NCI-H1092 treated with DMSO at 0.1 percent for 48 hours (cell line): ENCODE data around the gene SHB.

Experiments used
- DNase-seq: peaks from one replicate; lab custom pipeline; 2025; lab: John Stamatoyannopoulos, UW

The SHB gene

DNA sequence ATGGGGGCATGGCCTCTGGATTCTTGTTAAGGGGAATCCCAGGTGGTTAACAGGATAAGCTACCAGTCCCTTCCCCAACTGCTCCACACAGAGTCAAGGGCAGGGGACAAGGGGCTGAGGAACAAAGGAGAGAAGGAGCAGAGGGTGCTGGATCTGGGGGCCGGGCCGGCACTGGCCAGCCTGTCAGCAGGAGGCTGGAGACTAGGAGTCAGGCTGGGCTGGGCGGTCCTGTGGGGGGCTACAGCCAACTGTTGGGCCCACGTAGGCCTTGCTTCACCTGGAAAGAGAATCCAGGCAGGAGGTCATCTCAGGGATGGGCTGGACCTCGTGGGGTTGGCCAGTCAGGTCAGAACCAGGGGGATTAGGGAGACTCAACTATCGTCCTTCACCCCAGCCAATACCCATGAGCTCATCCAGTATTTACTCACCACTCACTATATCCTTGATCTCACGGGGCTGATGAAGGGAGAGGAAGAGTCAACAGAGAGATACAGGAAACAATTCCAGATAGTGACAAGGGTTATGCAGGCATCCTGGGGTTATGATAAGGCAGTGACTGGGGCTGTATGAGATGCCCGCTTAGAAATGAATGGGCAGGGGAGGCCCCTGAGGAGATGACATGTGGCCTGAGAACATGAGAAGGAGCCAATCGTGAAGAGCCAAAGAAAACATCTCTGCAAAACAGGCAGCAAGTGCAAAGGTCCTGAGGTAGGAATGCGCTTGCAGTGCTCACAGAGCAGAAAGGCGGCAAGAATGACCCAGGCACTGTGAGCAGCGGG lies 117.2 kb downstream of the SHB start:
- DNase-seq = no peak

DNA sequence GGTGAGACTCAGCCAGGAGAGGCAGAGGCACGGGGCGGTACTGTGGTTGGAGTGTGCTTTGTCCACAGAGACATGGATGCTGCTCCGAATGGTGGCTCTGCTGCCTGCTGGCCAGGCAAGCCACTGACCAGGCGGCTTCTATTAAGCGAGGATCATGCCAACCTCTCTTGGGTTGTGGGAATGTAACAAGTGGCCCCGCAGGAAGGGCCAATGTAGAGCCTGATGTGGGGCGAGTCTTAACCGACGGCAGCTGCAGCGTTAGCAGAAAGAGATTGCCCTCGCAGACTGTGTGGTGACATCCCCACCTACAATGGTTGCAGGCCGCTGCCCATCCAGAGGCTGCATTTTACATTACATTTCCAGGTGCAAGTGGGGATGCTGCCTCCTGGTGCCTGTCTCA lies 118.5 kb downstream of the SHB start:
- DNase-seq = no peak

DNA sequence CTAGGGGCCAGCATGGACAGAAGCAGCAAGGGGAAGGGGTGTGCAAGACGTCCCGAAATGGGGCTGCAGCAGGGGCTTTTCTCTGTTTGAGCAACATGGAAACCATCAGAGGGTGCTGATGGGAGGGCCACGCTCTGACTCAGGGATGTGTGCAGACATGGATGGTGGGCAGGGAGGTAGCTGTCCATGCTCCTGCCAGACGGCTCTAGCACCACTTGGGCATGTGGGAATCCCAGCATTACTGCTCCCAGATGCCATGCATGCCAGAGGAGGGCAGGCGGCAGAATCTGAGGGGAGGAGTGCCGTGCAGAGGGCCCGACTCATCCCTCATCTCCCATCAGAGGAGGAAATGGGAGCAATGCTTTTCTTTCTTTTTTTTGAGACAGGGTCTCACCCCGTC lies 119.5 kb downstream of the SHB start:
- no peak for DNase-seq

DNA sequence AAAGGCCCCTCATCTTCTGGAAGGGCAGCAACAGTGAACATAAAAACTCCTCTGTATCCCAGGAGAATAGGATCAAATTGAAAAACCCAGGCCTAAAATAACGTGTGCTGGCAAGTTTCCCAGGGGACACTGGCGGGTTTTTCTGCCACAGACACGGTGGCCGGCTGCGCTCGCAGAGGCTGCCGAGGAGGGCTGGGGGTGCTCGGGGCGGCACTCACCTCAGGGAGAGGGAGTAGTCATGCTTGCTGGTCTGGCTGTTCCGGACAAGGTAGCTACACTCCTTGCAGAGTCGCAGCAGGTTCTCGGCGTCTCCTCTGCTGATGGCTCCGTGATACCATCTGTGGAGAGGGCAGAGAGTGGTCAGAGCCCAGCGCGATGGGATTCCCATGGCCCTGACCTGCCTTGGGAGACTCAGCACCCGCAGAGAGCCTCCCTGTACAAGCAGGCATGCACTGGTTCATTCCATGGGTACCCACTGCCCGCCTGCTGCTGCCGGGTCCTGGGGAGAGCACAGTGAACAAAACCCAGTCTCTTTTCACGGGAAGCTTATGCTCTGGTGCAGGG lies 120.5 kb downstream of the SHB start:
- DNase-seq = no peak

DNA sequence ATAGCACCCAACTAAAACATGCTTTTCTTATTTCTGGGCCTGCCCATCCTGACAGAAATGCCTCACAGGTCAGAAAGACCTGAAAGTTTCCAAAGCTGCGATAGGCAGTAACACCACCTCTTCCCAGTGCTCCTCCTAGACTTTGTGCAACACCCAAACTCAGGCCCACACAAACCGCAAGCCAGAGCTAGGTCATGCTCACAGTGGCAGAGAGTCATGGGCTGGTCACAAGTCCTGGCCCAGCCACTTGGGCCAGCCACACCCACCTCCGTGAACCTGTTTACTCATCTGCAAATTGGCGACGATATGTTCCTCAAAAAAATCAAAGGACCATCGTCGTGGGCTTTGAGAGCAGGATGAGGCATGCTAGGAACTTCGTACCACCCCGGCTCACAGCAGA lies 121.0 kb downstream of the SHB start:
- no peak for DNase-seq

DNA sequence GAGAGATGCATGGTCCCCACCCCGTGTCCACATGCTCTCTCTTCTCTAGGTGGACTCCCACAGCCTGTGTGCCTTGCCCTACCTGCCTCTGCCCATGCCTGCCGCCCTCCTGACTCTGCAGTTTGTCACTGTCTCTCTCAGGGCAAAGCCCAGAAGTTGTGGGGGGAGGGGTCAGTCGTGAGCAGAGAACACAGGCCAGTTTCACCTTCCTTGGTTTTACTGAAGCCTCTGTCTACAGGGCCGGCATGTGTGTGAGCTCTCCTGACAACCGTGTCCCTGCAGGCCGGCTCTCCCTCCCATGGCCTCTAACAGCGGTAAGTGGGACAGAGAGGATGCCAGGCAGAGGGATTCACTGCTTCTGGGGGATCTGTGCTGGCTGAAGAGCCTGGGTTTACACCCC lies 121.6 kb downstream of the SHB start:
- DNase-seq = no peak

DNA sequence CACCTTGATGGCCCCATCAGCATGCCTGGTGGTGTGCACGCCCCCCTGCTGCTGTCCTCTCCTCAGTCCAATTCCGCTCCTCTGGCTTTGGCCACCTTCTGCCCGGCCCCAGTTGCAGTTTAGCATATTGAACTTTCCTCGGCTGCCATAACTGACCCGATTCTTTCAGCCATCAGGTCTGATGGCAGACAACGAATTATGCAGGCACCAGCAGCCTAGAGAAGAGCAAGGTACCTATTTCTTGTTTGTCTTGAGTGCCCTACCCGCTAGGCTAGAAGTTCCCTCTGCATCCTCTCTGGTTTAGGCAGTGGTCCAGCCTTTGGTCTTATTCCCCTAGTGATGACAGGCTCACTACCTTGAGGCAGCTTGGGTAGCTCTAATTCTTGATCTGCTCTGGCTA lies 122.1 kb downstream of the SHB start:
- no peak for DNase-seq

DNA sequence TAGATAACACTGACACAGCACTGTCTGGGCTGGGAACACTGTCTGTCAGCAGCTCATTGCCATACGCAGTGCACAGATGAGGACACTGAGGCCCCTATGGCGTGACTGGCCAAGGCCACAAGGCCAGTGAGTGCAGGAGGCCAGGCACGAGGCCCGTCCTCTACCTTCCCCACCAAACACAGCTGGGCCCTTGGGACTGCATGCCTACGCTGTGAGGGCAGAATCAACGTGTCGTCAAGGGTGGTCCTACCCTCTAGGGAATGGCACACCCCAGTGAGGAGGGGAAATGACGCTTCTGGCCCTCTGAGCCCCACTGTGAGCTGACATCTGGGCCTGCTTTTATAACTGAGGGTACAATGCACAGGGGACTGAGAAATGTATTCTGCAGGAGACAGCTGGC lies 123.0 kb downstream of the SHB start:
- DNase-seq = no peak

DNA sequence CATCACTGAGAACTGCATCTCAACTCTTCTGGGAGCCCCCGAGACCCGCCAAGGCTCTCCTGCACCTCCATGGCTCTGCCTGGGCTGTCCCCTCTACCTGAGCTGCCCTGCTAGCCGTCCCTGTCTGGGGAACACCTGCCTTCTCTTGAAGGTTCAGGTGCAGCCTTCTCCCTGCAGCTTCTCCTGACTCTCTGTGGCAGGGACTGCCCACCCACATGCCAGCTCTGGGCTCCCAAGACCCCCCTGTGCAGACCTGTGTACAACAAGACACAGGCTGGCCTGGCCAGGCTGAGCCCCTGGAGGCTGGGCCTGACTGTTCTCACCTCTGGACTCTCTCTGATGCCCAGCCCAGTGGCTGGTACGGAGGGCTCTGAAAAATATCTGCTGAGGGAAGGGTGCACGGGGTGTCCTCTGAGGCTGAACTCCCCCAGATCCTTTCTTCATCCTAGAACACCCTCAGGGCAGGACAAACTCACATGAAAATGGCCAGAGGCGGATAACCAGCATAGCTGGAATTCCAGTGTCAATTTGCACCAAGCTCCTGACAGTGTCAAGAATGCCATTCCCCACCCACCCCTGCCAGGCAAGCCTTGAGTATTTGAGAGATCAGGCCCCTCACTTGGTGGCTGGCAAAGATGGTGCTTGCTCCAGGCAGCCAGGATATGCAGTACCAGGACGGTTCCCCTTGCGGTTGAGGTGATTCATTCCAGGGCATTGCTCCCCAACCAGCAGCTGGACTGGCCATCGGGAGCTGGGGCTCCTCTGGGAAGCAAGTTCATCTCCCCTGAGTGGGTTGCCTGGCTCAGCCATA lies 124.2 kb downstream of the SHB start:
- DNase-seq = no peak

DNA sequence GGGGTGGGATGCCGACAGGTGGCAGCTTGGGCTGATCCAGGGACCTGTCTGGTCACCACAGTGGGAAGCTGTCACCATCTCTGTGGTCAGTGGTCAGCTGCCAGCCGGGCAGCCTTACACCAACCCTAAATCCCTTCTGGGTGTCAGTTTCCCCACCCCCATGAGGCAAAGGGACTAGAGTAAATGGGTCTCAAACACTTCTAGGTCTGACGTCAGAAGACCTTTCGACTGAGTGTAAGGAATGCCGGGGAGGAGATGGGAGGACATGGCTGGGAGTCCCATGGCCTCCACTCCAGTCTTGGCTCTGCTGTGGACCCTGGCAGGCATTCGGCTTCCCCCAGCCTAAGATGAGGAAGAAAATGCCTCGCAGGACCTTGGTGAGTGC lies 124.8 kb downstream of the SHB start:
- no peak for DNase-seq

DNA sequence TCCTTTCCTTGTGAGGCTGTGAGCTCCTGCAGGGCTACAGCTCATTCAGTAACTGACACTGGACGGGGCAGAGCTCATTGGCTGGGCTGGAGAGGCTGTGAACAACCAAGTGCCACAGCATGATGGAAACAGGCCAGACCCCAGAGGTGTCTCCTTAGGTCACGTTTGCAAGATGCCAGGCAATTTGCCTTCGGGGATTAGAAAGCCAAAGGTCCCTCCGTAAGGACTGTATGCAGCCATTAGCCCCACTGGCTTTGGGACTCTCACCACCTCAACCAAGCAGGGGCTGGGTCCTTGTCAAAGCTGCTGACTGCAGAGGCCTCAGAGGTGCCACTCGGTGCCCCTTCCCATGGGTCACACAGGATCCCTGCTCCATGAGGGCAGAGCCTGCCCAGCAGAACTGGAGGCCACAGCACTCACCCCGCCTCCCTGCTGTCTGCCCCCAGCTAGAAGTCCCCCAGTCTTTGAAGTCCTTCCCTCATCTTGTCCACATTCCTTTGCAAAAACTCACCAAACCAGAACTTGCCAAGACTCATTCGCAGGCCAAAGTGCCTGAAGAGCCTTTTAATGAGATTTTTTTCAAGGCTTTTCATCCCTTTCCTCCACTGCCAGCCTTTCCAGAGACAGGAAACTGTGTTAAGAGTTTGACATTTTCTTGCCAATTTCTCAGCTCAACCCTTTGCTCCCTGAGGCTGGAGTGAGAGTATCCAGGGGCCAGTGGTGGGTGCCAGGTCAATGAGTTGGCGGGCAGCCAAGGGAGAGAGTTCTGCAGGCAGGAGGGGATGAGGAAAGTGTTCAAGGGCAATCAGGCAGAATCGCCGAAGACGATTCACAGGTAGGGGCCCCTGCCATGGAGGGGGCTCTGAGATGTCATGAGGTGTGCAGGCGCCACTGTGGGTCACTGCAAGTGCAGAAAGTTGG lies 125.4 kb downstream of the SHB start:
- no peak for DNase-seq

DNA sequence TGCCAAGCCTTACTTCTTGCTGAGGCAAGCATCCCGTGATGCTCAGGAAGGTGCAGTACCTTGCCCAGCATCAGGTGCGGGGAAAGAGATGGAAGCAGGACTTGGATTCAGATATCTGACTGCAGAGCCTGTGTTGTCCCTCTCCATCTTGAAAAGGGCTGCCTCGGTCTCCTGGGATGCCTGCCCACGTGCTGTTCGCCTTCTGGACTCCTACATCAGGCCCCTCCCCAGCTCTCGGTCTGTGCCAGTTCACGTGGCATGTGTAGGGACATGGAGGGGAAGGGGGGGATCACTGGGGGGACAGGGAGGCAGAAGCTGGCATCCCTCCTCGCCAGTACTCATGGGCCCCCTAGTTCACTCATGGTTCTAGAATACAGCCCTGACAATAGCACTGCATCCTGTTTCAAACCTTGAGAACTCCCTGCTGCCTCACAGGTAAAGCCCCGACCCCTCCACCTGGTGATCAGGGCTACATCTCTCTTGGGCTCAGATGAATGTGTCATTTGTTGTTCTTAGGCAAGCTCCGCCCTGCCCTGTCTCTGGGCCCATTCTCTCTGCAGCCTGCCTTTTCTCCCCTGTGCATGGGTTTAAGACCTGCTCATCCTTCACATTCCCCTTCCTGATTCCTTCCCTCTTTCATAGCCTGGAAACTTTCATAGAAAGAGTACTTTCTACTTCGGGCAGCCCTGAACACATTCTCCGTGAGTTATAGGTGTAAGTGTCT lies 126.2 kb downstream of the SHB start:
- no peak for DNase-seq

DNA sequence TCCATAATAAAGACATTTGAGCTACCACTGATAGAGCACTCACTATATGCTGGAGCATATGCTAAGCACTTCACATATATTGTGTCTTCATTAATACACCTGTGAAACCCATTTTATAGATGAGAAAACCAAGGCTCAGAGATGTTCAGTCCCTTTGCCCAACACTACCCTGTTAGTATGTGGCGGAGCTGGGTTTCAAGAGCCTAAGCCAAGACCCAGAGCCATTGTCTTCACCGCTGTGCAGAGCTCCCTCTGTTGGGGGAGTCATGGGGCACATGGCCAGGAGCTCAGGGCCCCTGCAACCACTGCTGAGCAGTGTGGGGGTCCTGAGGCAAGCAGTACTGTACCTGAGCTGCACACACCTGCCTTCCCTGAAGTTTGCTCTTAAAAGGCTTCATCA lies 127.8 kb downstream of the SHB start:
- DNase-seq = no peak

DNA sequence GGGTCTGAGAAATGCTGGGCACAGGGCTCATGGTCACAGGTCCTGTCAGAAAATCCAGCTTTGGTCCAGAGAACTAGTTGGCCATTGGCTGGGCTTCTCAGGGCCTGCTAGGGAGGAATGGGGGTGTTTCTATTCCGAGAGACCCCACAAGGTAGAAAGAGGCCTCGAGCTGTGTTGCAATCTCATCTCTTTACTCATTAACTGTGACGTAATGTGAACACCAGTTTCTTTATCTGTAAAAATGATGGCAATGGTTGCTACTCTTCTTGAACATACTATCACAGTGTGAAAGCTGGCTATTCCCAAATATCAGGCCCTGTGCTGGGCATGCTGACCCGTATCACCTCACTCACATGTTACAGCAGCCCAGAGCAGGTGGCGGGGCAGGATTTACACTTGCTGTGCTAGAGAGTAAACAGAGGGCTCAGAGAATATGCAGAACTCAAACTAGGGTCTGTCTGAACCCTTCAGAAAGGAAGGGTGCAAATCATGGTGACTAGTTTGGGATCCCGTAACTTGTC lies 129.4 kb downstream of the SHB start:
- DNase-seq = no peak

DNA sequence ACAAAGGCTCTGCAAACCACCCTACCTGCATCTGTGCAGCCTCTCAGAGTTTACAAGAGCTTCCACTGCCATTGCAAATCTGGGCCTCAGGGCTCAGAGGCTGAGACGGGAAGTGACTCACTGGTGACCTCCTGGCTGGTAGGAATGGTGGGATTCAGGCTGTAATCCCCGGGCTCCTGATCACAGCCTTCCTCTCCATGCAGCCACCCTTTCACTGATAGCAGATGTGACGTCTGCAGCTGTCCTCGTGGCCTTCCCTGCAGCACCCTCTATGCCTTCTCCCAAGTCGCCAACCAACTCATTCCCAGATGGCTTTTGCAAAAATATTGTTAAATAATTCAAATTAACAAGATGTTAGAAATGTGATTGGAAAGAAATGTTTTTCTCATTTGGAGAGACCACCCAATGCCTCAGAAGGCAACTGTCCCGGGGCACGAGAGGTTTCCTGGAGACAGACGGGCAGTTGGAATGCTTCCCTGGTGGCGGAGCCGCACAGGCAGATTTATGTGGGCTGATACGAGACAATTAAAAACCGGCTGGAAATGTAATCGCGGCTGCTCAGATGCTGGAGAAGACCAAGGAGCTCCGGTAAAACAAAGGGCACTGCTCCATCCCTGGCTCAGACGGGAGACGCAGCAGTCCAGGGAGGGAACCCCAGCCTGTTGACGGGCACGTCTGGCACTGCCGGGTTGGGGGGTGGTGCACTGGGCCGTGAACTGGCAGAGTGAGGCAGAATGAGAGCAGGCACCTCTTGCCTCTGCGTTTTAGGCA lies 130.7 kb downstream of the SHB start:
- no peak for DNase-seq

DNA sequence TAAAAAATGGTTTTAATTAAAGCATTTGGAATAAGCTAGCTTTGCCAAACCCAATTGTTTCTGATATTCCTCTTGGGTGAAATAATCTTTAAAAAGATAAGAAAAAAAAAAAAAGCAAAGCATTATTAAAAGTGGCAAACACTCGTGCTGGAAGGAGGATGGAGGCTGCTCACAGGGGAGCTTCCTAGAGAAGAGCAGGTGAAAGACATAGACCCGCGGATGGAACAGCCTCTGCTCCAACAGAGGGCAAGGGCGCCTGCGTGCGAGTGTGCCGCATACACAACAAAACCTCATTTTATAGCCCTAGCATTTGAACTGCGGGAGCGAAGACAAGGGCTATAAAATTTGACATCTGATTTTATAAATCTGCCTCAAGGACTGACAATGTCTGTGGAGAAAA lies 131.7 kb downstream of the SHB start:
- DNase-seq = no peak

DNA sequence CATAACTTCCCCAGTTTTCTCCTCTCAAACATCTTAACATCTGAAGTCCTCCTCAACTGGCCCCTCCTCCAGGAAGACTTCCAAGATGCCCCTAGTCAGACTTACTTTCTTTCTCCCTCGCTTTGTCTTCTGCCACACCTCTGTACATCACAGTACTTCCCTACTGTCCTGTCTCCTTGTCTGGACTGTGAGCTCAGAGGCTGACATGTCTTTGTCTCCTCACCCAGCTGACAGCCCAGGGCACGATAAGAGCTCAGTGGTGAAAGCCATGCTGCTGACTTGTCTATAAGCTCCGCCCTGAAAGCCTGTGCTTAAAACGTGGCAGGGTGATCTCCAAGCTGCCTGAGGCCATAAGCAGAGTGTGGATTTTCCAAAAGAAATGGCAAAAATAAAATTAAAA lies 132.1 kb downstream of the SHB start:
- no peak for DNase-seq

DNA sequence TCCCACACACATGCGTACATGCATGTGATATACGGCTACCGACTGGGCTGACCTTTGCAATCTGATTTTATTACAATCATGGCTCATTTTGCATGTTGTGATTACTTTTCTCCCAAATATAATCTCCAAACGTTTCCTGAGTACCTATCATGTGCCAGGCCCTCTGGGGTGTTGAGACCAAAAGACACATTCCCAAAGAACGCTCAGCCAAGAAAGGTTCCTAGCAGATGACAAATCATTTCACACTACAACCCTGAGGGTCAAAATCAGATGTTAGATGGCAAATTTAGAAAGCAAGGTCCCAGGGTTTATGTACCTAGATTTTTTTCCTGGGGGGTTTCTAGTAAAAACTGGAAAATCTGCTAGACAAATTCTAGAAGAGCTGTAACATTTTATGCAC lies 132.7 kb downstream of the SHB start:
- DNase-seq = no peak

DNA sequence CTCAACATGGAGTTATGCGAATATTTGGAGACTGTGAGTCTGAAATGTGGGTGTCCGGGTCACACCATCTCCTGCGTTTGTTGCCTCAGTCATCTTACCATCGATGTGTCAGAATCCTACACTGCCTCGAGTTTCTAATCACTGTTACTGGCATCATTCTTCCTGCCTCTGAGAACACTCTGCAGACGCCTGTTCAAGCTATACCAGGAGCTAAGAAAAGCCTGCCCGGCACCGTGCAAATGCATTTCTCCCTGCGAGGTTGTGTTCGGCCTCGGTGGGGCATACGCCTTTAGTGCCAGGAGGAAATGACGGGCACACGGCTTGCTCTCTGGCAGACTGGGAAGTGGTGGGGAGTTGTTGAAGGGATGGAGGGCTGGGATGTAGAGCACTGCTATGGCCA lies 133.9 kb downstream of the SHB start:
- DNase-seq = no peak

DNA sequence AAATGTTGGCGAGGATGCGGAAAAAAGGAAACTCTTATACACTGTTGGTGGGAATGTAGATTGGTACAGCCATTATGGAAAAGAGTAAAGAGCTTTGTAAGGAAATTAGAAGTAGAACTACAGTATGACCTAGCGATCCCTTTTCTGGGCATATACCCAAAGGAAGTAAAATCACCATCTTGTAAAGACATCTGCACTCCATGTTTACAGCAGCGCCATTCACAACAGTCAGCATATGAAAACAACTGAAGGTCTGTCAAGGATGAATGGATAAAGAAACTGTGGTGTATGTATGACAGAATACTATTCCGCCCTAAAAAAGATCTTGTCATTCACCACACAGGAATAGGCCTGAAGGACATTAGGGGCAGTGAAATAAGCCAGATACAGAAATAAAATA lies 137.4 kb downstream of the SHB start:
- no peak for DNase-seq
